ENCODE data around the gene FLOT1. TPM values are rescaled to one million over a fixed set of nuclear protein-coding genes. Genes with fewer than 3 reads are reported as not detected.

Gene FLOT1
- total RNA-seq, 2 donors from 2014 or later: 25.6 to 39.0 TPM

DNA sequence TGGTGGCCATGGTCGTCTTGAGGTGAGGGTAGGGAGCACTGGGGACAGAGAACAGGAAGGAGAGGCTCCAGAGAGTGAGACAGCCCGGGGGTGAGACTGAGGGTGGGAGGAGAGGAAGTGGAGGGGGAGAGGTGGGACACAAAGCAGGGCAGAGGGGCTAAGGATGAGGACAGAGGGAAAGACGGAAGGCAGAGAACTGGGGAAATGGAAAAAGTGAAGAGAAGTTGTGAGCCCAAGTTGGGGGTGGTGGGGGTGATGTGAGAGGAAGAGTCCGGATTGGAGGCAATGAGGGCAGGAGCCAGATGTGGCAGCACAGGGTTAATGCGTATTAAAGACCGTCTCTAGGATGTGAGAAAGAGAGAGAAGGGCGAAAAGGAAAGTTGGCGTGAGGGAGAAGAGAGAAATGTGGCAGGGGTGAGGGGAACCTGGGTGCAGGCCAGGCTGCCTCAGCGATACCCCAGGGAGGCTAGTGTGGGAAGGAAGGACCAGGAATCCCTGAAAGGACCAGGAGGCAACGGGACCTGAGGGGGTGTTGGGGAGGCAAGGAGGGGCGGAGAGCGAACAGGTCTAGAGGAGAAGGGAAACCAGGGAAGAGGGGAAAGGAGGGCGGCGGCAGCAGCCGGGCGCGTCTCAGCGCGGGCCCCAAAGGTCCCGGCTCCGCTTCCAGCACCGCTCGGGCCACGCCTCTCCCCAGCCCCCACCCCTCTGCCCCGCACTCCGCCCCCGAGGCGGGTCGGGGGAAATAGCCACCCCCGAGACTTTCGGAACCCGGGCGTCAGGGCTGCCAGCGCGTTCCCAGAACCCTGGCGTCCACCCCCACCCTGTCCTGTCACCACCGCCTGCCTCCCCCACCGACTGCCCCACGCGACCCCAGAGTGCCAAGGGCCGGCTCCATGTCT lies 56.2 kb downstream of the FLOT1 start, which contains the start of gene PPP1R18:
Gene PPP1R18, minus strand, starts transcription at position 637 of the 899 bp plus-strand sequence. Its CDS starts 627 bp downstream, at position 10.
- H3K9me3 ChIP-seq (ENCODE audit: control insufficient read depth, low read length, poor library complexity, severe bottlenecking): no peaks in the 10 kb centered on the region
- Mint-ChIP-seq H3K36me3 (ENCODE audit: low read depth) (peaks cover 30% of the 10 kb centered on the region), H3K27ac (peak within 1 kb of the TSS; percentile 97), H3K4me1 (peaks cover 56% of the 10 kb centered on the region), H3K27me3 (no peaks in the 10 kb centered on the region), H3K4me3 (peak within 1 kb of the TSS; percentile 100)
- peak; percentile 69 to 80 (median 78) for DNase-seq
- peak; percentile 61 for ATAC-seq

- DNase-seq (peak in 1 of 3 donors; percentile 18), ATAC-seq (no peak)
- H3K36me3 Mint-ChIP-seq (ENCODE audit: low read depth): peaks cover 34% of the 10 kb centered on the region
- H3K4me1 Mint-ChIP-seq: peaks cover 57% of the 10 kb centered on the region
- H3K9me3 ChIP-seq (ENCODE audit: control insufficient read depth, low read length, poor library complexity, severe bottlenecking): no peaks in the 10 kb centered on the region
- H3K4me3 Mint-ChIP-seq: peak overlapping the region; percentile 100
- peak overlapping the region; percentile 97 for H3K27ac Mint-ChIP-seq
- no peaks in the 10 kb centered on the region for H3K27me3 Mint-ChIP-seq
These were observed 57.1 kb downstream of the FLOT1 start for GRCh38 chr6:30685157-30686008.

GRCh38 chr6:30684386-30685156 lies 57.9 kb downstream of the FLOT1 start:
- no peak for ATAC-seq
- Mint-ChIP-seq H3K36me3 (ENCODE audit: low read depth) (peaks cover 34% of the 10 kb centered on the region), H3K27ac (peak overlapping the region; percentile 97), H3K4me3 (peak overlapping the region; percentile 100), H3K4me1 (peaks cover 55% of the 10 kb centered on the region), H3K27me3 (no peaks in the 10 kb centered on the region)
- no peaks in the 10 kb centered on the region for H3K9me3 ChIP-seq (ENCODE audit: control insufficient read depth, low read length, poor library complexity, severe bottlenecking)
- DNase-seq: peak in 2 of 3 donors; percentile 23 to 40

- H3K27me3 Mint-ChIP-seq: no peaks in the 10 kb centered on the region
- DNase-seq: no peak
- H3K27ac Mint-ChIP-seq: peak overlapping the region; percentile 97
- no peak for ATAC-seq
- H3K4me1 Mint-ChIP-seq: peaks cover 55% of the 10 kb centered on the region
- no peaks in the 10 kb centered on the region for H3K9me3 ChIP-seq (ENCODE audit: control insufficient read depth, low read length, poor library complexity, severe bottlenecking)
- H3K36me3 Mint-ChIP-seq (ENCODE audit: low read depth): peaks cover 36% of the 10 kb centered on the region
- peak overlapping the region; percentile 100 for H3K4me3 Mint-ChIP-seq
These were observed 58.5 kb downstream of the FLOT1 start for GRCh38 chr6:30683980-30684338.

GRCh38 chr6:30683183-30683979 lies 59.1 kb downstream of the FLOT1 start:
- peak overlapping the region; percentile 97 for H3K27ac Mint-ChIP-seq
- H3K27me3 Mint-ChIP-seq: no peaks in the 10 kb centered on the region
- peak overlapping the region; percentile 100 for H3K4me3 Mint-ChIP-seq
- DNase-seq: no peak
- ATAC-seq: no peak
- H3K4me1 Mint-ChIP-seq: peaks cover 53% of the 10 kb centered on the region
- no peaks in the 10 kb centered on the region for H3K9me3 ChIP-seq (ENCODE audit: control insufficient read depth, low read length, poor library complexity, severe bottlenecking)
- H3K36me3 Mint-ChIP-seq (ENCODE audit: low read depth): peaks cover 37% of the 10 kb centered on the region

DNA sequence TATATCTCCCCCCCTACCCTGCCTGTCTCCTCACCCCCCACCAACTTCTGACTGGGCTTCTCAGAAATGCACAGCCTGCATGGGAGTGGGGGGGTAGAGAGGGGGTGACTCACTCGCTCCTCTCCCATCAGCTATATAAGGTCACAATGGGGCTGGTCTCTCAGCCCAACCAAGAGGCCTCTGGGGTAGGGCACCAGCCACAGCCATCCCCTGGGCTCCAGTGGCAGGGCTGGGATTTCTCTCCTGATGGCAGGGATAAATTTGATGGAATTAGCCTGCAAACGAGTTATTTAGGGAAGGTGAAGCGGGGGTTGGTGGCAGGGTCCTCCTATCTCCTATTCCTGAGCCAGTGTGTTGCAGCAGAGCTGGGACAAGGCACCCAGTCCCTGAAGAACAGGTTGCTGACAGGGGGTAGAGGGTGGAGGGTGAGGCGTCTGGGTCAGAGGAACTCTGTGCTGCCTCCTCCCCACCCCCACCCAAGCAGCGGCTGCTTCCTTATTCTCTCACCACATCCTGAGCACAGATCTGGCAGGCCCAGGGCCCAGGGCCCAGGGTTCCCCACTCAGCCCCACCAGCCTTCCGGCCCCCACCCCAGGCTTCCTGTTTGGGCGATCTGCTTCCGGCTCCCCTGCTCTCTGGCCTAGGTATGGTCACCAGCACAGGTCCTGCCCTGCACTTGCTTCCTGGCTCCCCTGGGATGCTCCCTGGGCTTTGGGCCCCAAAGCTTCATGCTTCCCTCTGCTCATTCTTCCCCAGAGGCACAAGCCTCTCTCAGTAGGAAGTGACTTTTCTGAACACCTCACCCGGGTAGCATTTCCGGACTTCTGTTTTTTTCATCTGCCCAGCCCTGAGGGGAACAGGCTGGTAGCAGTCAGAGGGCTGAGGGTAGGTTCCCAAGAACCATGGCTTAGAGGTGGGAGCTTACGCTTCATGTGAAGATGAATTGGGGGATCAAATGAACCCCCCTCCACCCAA lies 60.1 kb downstream of the FLOT1 start:
- no peaks in the 10 kb centered on the region for H3K9me3 ChIP-seq (ENCODE audit: control insufficient read depth, low read length, poor library complexity, severe bottlenecking)
- peak overlapping the region; percentile 100 for H3K4me3 Mint-ChIP-seq
- H3K27ac Mint-ChIP-seq: peak overlapping the region; percentile 97
- ATAC-seq: peak; percentile 77
- no peaks in the 10 kb centered on the region for H3K27me3 Mint-ChIP-seq
- H3K4me1 Mint-ChIP-seq: peaks cover 45% of the 10 kb centered on the region
- DNase-seq: peak; percentile 73 to 82 (median 77)
- H3K36me3 Mint-ChIP-seq (ENCODE audit: low read depth): peaks cover 37% of the 10 kb centered on the region

GRCh38 chr6:30681766-30682142 lies 60.7 kb downstream of the FLOT1 start:
- H3K9me3 ChIP-seq (ENCODE audit: control insufficient read depth, low read length, poor library complexity, severe bottlenecking): no peaks in the 10 kb centered on the region
- Mint-ChIP-seq H3K36me3 (ENCODE audit: low read depth) (peaks cover 37% of the 10 kb centered on the region), H3K4me1 (peaks cover 45% of the 10 kb centered on the region), H3K27ac (peak overlapping the region; percentile 97), H3K4me3 (peak overlapping the region; percentile 100), H3K27me3 (no peaks in the 10 kb centered on the region)
- ATAC-seq (no peak), DNase-seq (no peak)

DNA sequence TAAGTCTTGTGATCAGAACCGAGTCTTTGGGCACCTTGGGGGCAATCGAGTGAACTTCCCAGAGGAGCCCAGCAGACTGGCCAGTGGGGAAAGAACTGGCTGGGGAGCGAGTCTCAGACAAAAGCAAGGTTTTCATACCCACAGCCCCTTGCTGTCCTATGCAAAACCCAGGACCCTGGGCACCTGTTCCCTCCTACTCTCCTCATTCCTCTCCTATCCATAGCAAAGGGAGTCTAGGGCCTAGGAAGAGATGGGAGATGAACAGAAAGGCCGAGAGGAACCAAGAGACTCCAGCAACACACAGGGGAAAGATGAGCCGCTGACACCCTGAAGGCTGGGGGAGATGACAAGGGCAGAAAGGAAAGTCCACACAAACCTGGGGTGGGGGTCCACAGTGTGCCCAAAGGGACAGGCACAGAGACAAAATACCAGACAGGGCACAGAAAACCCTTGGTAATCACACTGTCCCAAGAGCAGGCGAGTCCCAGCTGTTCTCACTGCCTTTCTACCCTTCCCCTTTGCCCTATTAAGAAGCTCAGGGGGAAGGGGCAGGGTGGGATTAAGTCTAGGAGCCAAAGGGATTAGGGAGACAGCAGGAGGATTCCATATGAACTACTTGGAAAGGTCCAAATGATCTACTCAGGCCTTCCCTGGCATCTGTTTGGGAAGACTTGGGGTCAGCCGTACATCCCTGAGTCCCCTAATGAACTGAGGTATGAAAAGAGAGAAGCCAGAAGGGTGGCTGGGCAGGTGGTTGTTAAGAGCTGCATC lies 62.5 kb downstream of the FLOT1 start:
- no peak for DNase-seq

GRCh38 chr6:30678964-30679726 lies 63.3 kb downstream of the FLOT1 start:
- Mint-ChIP-seq H3K27me3 (no peaks in the 10 kb centered on the region), H3K4me3 (peak overlapping the region; percentile 100), H3K36me3 (ENCODE audit: low read depth) (peaks cover 24% of the 10 kb centered on the region), H3K27ac (peak overlapping the region; percentile 97), H3K4me1 (peaks cover 41% of the 10 kb centered on the region)
- H3K9me3 ChIP-seq (ENCODE audit: control insufficient read depth, low read length, poor library complexity, severe bottlenecking): no peaks in the 10 kb centered on the region
- DNase-seq: peak; percentile 85 to 97 (median 90)
- peak; percentile 46 for ATAC-seq

More for the DNA sequence above, 62.5 kb downstream of the FLOT1 start:
- Mint-ChIP-seq H3K4me3 (peak overlapping the region; percentile 100), H3K27ac (peak overlapping the region; percentile 97), H3K36me3 (ENCODE audit: low read depth) (peaks cover 29% of the 10 kb centered on the region), H3K27me3 (no peaks in the 10 kb centered on the region), H3K4me1 (peaks cover 44% of the 10 kb centered on the region)
- H3K9me3 ChIP-seq (ENCODE audit: control insufficient read depth, low read length, poor library complexity, severe bottlenecking): no peaks in the 10 kb centered on the region
- ATAC-seq: no peak
